Neural progenitor cell (in vitro differentiated cells): ENCODE data around the gene PEPD. TPM values are rescaled to one million over a fixed set of nuclear protein-coding genes. Genes with fewer than 3 reads are reported as not detected.

Source experiments
- DNase-seq: peaks from one replicate; pipeline ENCODE4 v3.0.0-alpha.2; 2016; ENCODE audit warnings: low spot score
- H2AFZ ChIP-seq: fragments of 200-600 bp; sonication (generic); replicated peaks from 2 replicates; pipeline ENCODE4 v1.6.1; 2016; ENCODE audit warnings: antibody characterized with exemption
- H3F3A ChIP-seq: fragments of 200-600 bp; sonication (generic); 2 replicates; pipeline ENCODE4 v1.6.1; 2016; ENCODE audit warnings: antibody characterized with exemption, low read depth
- H3K27ac ChIP-seq: fragments of 200-600 bp; sonication (generic); 2 replicates; pipeline ENCODE4 v1.5.1; 2016; ENCODE audit warnings: mild to moderate bottlenecking
- H3K27me3 ChIP-seq: fragments of 200-600 bp; sonication (generic); 2 replicates; pipeline ENCODE4 v1.6.1; 2016; ENCODE audit warnings: mild to moderate bottlenecking, moderate library complexity
- H3K36me3 ChIP-seq: fragments of 200-600 bp; sonication (generic); 2 replicates; pipeline ENCODE4 v1.5.1; 2016
- H3K4me1 ChIP-seq: fragments of 200-600 bp; sonication (generic); 2 replicates; pipeline ENCODE4 v1.6.1; 2016; ENCODE audit warnings: mixed run types
- H3K4me2 ChIP-seq: fragments of 200-600 bp; sonication (generic); 2 replicates; pipeline ENCODE4 v1.6.1; 2016
- H3K4me3 ChIP-seq: fragments of 200-600 bp; sonication (generic); 2 replicates; pipeline ENCODE4 v1.5.1; 2016
- H3K79me2 ChIP-seq: fragments of 200-600 bp; sonication (generic); 2 replicates; pipeline ENCODE4 v1.6.1; 2016; ENCODE audit warnings: low read depth
- H3K9ac ChIP-seq: fragments of 200-600 bp; sonication (generic); 2 replicates; pipeline ENCODE4 v1.6.1; 2016
- H3K9me3 ChIP-seq: fragments of 200-600 bp; sonication (generic); 2 replicates; pipeline ENCODE4 v1.5.1; 2016; ENCODE audit warnings: low read depth
- H4K20me1 ChIP-seq: fragments of 200-600 bp; sonication (generic); 2 replicates; pipeline ENCODE4 v1.6.1; 2016; ENCODE audit warnings: low read depth
- H3K27ac Mint-ChIP-seq: 3 replicates; pipeline ENCODE4 v1.8.0; 2021; ENCODE audit warnings: mixed read lengths
- H3K27me3 Mint-ChIP-seq: 2 replicates; pipeline ENCODE4 v1.8.0; 2022; ENCODE audit warnings: low read depth, mild to moderate bottlenecking, inconsistent platforms, moderate library complexity, mixed read lengths; ENCODE audit not compliant: insufficient read depth
- H3K36me3 Mint-ChIP-seq: 3 replicates; pipeline ENCODE4 v1.8.0; 2021; ENCODE audit warnings: mixed read lengths
- H3K4me1 Mint-ChIP-seq: 3 replicates; pipeline ENCODE4 v1.8.0; 2021; ENCODE audit warnings: mixed read lengths
- H3K4me3 Mint-ChIP-seq: 3 replicates; pipeline ENCODE4 v1.8.0; 2021; ENCODE audit warnings: mild to moderate bottlenecking, moderate library complexity, mixed read lengths
- H3K9me3 Mint-ChIP-seq: 3 replicates; pipeline ENCODE4 v1.8.0; 2020; ENCODE audit warnings: mixed read lengths
- CTCF ChIP-seq: fragments of 200-600 bp; sonication (generic); IDR thresholded peaks from 2 replicates; pipeline ENCODE4 v1.5.1; 2017; ENCODE audit warnings: antibody characterized with exemption, mild to moderate bottlenecking
- EZH2 ChIP-seq: fragments of 200-600 bp; sonication (generic); IDR thresholded peaks from 2 replicates; pipeline ENCODE4 v1.6.1; 2017; ENCODE audit warnings: antibody characterized with exemption, mild to moderate bottlenecking, moderate library complexity
- EZH2phosphoT487 ChIP-seq: fragments of 200-600 bp; sonication (generic); IDR thresholded peaks from 2 replicates; pipeline ENCODE4 v1.6.1; 2017; ENCODE audit warnings: antibody characterized with exemption
- total RNA-seq: library from RNA; depleted of rRNA; stranded (reverse); fragments of >200 nt; gene quantifications from 2 replicates; pipeline ENCODE4 v1.2.3, GENCODE V29; 2015; ENCODE audit warnings: low replicate concordance

Gene PEPD
- total RNA-seq, 1 donor from 2014 or later = 47.0 TPM

GRCh38 chr19:33426621-33427361 lies 94.8 kb downstream of the PEPD start:
- H3K36me3 Mint-ChIP-seq = no peaks in the 10 kb centered on the region
- Histone ChIP-seq H2AFZ (no peak overlapping the region), H3K79me2 (no peaks in the 10 kb centered on the region), H3K4me1 (no peaks in the 10 kb centered on the region), H3K9ac (no peak overlapping the region), H3K4me2 (no peak overlapping the region), H3K4me3 (no peak overlapping the region), H3F3A (no peaks in the 10 kb centered on the region), H3K27ac (no peak overlapping the region), H3K36me3 (no peaks in the 10 kb centered on the region), H4K20me1 (peaks cover 6% of the 10 kb centered on the region), H3K9me3 (no peaks in the 10 kb centered on the region), H3K27me3 (no peaks in the 10 kb centered on the region)
- no peaks in the 10 kb centered on the region for H3K9me3 Mint-ChIP-seq
- peaks cover 5% of the 10 kb centered on the region for H3K4me1 Mint-ChIP-seq
- TF ChIP-seq EZH2 (no peak), EZH2phosphoT487 (no peak), CTCF (no peak)
- no peak overlapping the region for H3K27ac Mint-ChIP-seq
- no peak overlapping the region for H3K4me3 Mint-ChIP-seq
- no peak for DNase-seq
- H3K27me3 Mint-ChIP-seq = no peaks in the 10 kb centered on the region

- Histone ChIP-seq H3K9ac (no peak overlapping the region), H2AFZ (no peak overlapping the region), H3F3A (no peaks in the 10 kb centered on the region), H3K79me2 (no peaks in the 10 kb centered on the region), H3K9me3 (no peaks in the 10 kb centered on the region), H4K20me1 (peaks cover 8% of the 10 kb centered on the region), H3K4me3 (no peak overlapping the region), H3K4me1 (peaks cover 3% of the 10 kb centered on the region), H3K27me3 (no peaks in the 10 kb centered on the region), H3K36me3 (no peaks in the 10 kb centered on the region), H3K4me2 (no peak overlapping the region), H3K27ac (no peak overlapping the region)
- no peak for DNase-seq
- H3K36me3 Mint-ChIP-seq = no peaks in the 10 kb centered on the region
- H3K27me3 Mint-ChIP-seq = no peaks in the 10 kb centered on the region
- no peak overlapping the region for H3K27ac Mint-ChIP-seq
- TF ChIP-seq CTCF = no peak
- H3K4me1 Mint-ChIP-seq = peaks cover 10% of the 10 kb centered on the region
- no peak overlapping the region for H3K4me3 Mint-ChIP-seq
- H3K9me3 Mint-ChIP-seq = no peaks in the 10 kb centered on the region
Observed at GRCh38 chr19:33424181-33424580, 97.4 kb downstream of the PEPD start.

GRCh38 chr19:33422369-33423180 lies 99.0 kb downstream of the PEPD start:
- no peak overlapping the region for H3K4me3 ChIP-seq
- H3K27me3 Mint-ChIP-seq = no peaks in the 10 kb centered on the region
- peaks cover 10% of the 10 kb centered on the region for H3K4me1 Mint-ChIP-seq
- no peak overlapping the region for H2AFZ ChIP-seq
- no peak overlapping the region for H3K9ac ChIP-seq
- no peak overlapping the region for H3K4me3 Mint-ChIP-seq
- H3K27ac Mint-ChIP-seq = no peak overlapping the region
- DNase-seq = no peak
- no peaks in the 10 kb centered on the region for H3K9me3 ChIP-seq
- no peaks in the 10 kb centered on the region for H3F3A ChIP-seq
- no peak overlapping the region for H3K4me2 ChIP-seq
- peaks cover 3% of the 10 kb centered on the region for H3K4me1 ChIP-seq
- no peaks in the 10 kb centered on the region for H3K36me3 ChIP-seq
- H4K20me1 ChIP-seq = peaks cover 12% of the 10 kb centered on the region
- no peaks in the 10 kb centered on the region for H3K36me3 Mint-ChIP-seq
- no peaks in the 10 kb centered on the region for H3K79me2 ChIP-seq
- no peak overlapping the region for H3K27ac ChIP-seq
- TF ChIP-seq EZH2 (no peak), CTCF (no peak), EZH2phosphoT487 (no peak)
- H3K9me3 Mint-ChIP-seq = no peaks in the 10 kb centered on the region
- H3K27me3 ChIP-seq = no peaks in the 10 kb centered on the region
